Measurements from ENCODE around the gene GJD3.

GJD3 gene

DNA sequence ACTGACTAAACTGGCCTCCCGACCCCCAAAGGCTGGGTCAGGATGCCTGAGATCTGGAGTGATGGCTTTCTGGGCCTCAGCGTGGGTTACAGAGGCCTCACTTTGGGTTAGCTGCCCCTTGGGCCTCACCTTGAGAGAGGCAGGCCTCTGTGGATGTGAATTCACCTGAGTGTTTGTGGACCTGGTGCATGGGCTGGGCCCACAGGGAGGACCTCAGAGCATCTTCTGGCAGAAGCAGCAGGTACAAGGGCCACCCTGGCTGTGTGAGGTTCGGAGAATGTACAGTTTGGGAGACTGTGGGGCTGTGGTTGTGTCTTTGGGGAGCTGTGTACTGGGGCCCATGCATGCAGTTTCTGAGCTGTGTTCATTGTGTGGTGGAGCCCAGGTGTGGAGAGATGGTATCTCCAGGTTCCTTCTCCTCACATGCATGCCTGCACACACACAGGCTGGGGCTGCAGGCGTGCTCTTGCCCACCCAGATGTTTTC is 37.2 kb downstream of the GJD3 start:
- no peak for DNase-seq
- Histone ChIP-seq H3K36me3 (peaks cover 16% of the 10 kb centered on the region), H3K27ac (no peak overlapping the region), H3K27me3 (ENCODE audit: insufficient read depth, low read depth, severe bottlenecking) (no peaks in the 10 kb centered on the region), H3K9me3 (ENCODE audit: severe bottlenecking) (no peaks in the 10 kb centered on the region), H3K4me3 (ENCODE audit: low read depth, low read length) (no peak overlapping the region)
- TF ChIP-seq, protein P1, sequence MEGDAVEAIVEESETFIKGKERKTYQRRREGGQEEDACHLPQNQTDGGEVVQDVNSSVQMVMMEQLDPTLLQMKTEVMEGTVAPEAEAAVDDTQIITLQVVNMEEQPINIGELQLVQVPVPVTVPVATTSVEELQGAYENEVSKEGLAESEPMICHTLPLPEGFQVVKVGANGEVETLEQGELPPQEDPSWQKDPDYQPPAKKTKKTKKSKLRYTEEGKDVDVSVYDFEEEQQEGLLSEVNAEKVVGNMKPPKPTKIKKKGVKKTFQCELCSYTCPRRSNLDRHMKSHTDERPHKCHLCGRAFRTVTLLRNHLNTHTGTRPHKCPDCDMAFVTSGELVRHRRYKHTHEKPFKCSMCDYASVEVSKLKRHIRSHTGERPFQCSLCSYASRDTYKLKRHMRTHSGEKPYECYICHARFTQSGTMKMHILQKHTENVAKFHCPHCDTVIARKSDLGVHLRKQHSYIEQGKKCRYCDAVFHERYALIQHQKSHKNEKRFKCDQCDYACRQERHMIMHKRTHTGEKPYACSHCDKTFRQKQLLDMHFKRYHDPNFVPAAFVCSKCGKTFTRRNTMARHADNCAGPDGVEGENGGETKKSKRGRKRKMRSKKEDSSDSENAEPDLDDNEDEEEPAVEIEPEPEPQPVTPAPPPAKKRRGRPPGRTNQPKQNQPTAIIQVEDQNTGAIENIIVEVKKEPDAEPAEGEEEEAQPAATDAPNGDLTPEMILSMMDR (IDR thresholded peaks at IDR 0.05; ENCODE audit: low read depth, low read length): no peak

DNA sequence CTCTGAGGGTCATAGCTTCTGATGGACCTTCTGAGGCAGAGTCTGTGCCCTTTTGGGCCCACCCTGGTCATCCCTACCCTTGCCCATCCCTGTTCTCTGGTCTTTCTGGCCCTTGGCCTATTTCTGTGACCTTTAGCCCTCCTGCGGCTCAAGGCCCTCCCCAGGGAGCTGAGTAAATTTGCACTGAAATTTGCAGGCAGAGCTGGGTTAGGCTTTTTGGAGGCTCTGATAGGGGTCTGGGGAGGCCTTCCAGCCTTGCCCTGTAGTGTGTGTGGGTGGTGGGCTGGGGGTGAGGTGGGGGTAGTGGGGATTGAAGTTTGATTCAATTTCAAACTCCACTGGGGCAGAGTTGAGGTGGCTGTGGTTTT is 37.7 kb downstream of the GJD3 start:
- H3K36me3 ChIP-seq: peaks cover 11% of the 10 kb centered on the region
- H3K4me3 ChIP-seq (ENCODE audit: low read depth, low read length): no peak overlapping the region
- DNase-seq: no peak
- no peaks in the 10 kb centered on the region for H3K27me3 ChIP-seq (ENCODE audit: insufficient read depth, low read depth, severe bottlenecking)
- H3K27ac ChIP-seq: no peak overlapping the region
- TF ChIP-seq, protein P1 (IDR thresholded peaks at IDR 0.05; ENCODE audit: low read depth, low read length): no peak
- H3K9me3 ChIP-seq (ENCODE audit: severe bottlenecking): no peaks in the 10 kb centered on the region

GRCh38 chr17:40326014-40326831 is 38.3 kb downstream of the GJD3 start:
- Histone ChIP-seq H3K27ac (no peak overlapping the region), H3K4me3 (ENCODE audit: low read depth, low read length) (no peak overlapping the region), H3K27me3 (ENCODE audit: insufficient read depth, low read depth, severe bottlenecking) (no peaks in the 10 kb centered on the region), H3K36me3 (peaks cover 5% of the 10 kb centered on the region), H3K9me3 (ENCODE audit: severe bottlenecking) (no peaks in the 10 kb centered on the region)
- DNase-seq: no peak
- TF ChIP-seq, protein P1 (IDR thresholded peaks at IDR 0.05; ENCODE audit: low read depth, low read length): no peak

DNA sequence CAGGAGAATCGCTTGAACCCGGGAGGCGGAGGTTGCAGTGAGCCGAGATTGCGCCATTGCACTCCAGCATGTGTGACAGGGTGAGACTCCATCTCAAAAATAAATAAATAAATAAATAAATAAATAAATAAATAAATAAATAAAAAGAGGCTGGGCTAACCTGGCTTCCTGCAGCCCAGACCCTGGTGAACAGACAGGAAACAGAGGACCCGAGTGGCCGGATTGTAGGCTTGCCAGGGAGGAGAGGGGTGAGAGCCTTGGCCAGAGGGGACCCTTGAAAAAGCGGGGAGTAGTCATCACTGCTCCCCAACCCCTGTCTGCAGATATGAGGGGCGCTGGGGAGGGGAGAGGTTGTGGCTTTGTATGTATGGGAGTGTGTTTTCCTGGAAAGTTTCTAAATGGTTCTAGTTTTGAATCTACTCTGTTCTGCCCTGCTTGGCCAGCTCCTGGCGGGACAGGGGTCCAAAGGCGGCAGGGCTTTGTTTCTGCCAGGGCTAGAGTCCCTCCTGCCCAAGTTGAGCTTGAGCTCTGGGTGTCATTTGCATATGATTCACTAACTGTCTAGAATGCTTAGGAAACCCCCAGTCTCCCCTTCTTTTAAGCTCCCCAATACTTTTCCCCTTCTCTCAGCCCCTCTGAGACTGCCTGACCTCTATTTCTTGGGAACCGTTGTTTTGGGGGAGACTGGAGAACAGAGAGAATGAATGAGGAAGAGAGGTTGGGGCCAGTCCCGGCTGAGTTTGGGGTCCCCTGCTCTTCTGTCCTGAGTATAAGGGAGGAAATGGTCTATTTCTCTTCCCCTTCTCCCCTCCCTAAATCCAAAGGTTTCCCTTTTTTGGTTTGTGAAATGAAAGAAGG is 39.2 kb downstream of the GJD3 start:
- H3K4me3 ChIP-seq (ENCODE audit: low read depth, low read length): no peak overlapping the region
- TF ChIP-seq, protein P1 (IDR thresholded peaks at IDR 0.05; ENCODE audit: low read depth, low read length): no peak
- no peaks in the 10 kb centered on the region for H3K27me3 ChIP-seq (ENCODE audit: insufficient read depth, low read depth, severe bottlenecking)
- no peaks in the 10 kb centered on the region for H3K9me3 ChIP-seq (ENCODE audit: severe bottlenecking)
- no peak overlapping the region for H3K27ac ChIP-seq
- DNase-seq: no peak
- no peaks in the 10 kb centered on the region; the same call in 1 of the 2 replicates for H3K36me3 ChIP-seq

DNA sequence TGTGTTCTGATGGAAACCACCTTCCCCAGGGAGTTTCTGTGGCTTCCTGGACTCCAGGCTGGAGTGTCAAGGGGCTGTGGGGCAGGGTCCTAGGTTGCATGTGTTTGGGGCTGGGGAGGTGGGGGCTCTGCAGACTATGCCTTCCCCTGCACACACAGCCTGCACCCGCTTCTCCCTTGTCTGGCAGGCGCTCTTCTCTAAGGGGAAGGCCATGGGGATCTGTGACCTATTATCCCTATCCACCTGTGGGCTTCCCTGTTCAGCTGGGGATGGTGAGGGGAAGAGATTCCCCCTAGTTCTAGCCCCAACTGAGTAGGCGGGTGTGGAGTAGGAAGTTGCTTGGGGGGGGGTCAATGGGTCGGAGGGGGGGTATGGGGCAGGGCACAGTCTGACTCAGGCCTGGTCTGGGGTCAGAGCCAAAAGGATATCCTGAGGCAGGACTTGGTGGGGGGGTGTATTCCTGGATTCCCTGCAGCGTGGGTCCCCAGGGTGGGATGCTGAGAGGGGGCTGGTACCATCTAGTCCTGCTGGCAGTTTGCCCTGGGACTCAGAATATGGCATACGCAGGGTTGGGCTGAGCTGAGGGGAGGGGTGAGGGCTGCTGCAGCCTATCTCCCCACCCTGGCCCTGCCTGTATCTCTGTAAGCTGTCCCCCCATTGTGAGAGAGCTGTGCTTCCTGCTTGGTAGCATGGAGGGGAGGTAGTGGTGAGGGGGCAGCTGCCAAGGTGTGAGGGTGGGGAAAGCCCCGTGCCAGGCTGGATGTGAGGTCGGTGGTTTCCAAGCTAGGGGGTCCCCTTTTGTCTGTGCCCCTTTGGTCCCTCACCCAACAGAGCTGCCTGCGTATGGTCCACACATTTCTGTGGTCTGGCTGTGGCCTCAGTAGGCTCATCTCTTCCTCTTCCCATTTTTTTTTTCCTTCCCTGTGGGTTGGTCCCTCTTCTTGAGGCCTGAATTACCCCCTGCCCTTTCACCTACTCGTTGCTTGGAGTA is 40.9 kb downstream of the GJD3 start:
- no peaks in the 10 kb centered on the region; the same call in 1 of the 2 replicates for H3K36me3 ChIP-seq
- no peak for DNase-seq
- H3K4me3 ChIP-seq (ENCODE audit: low read depth, low read length): no peak overlapping the region
- TF ChIP-seq, protein P1 (IDR thresholded peaks at IDR 0.05; ENCODE audit: low read depth, low read length): no peak
- H3K9me3 ChIP-seq (ENCODE audit: severe bottlenecking): no peaks in the 10 kb centered on the region
- no peak overlapping the region for H3K27ac ChIP-seq
- H3K27me3 ChIP-seq (ENCODE audit: insufficient read depth, low read depth, severe bottlenecking): no peaks in the 10 kb centered on the region

Measured in WERI-Rb-1 (cell line).